Nephron progenitor cell (in vitro differentiated cells): ENCODE data around the gene HSPB8.

Experiments
- DNase-seq: peaks from one replicate; pipeline ENCODE4 v3.0.0; 2021
- H3K27ac Mint-ChIP-seq: 2 replicates; pipeline ENCODE4 v1.8.0; 2021; ENCODE audit warnings: mild to moderate bottlenecking, moderate library complexity, mixed read lengths
- H3K27me3 Mint-ChIP-seq: 2 replicates; pipeline ENCODE4 v1.8.0; 2021; ENCODE audit warnings: mild to moderate bottlenecking, low read depth, mixed read lengths; ENCODE audit not compliant: poor library complexity
- H3K36me3 Mint-ChIP-seq: 2 replicates; pipeline ENCODE4 v1.8.0; 2021; ENCODE audit warnings: low read depth, mixed read lengths
- H3K4me1 Mint-ChIP-seq: 2 replicates; pipeline ENCODE4 v1.8.0; 2021; ENCODE audit warnings: mixed read lengths
- H3K4me3 Mint-ChIP-seq: 2 replicates; pipeline ENCODE4 v1.8.0; 2021; ENCODE audit warnings: mild to moderate bottlenecking, moderate library complexity, mixed read lengths
- H3K9me3 Mint-ChIP-seq: 2 replicates; pipeline ENCODE4 v1.8.0; 2021; ENCODE audit warnings: mild to moderate bottlenecking, moderate library complexity, mixed read lengths
- TF ChIP-seq, protein P1 (sequence below): fragments of 200-600 bp; sonication (generic); IDR thresholded peaks from 2 replicates; pipeline ENCODE4 v1.5.0; 2021; ENCODE audit warnings: antibody characterized with exemption

Gene HSPB8

DNA sequence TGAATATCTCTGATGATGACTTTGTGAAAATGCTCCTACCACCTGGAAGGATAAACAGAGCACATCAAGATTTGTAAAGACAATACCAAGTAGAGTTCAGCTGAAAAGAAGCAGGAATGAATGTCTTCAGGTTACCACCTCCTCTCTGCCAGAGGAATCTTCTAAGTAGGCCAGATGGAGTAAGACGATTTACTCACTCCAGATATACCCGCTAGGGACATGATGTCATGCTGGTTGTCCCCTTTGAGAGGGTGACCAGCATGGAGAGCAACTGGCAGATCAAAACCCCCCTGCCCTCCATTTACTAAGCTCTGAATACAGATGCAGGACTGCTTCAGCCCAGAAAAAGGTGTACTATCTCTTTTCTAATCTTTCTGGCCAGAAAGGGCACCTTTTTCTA is 39.3 kb upstream of the HSPB8 start:
- Mint-ChIP-seq H3K27me3 (peaks cover 8% of the 10 kb centered on the region), H3K36me3 (no peaks in the 10 kb centered on the region), H3K4me3 (no peak overlapping the region), H3K27ac (no peak overlapping the region), H3K4me1 (peaks cover 23% of the 10 kb centered on the region), H3K9me3 (no peaks in the 10 kb centered on the region)
- TF ChIP-seq, protein P1, sequence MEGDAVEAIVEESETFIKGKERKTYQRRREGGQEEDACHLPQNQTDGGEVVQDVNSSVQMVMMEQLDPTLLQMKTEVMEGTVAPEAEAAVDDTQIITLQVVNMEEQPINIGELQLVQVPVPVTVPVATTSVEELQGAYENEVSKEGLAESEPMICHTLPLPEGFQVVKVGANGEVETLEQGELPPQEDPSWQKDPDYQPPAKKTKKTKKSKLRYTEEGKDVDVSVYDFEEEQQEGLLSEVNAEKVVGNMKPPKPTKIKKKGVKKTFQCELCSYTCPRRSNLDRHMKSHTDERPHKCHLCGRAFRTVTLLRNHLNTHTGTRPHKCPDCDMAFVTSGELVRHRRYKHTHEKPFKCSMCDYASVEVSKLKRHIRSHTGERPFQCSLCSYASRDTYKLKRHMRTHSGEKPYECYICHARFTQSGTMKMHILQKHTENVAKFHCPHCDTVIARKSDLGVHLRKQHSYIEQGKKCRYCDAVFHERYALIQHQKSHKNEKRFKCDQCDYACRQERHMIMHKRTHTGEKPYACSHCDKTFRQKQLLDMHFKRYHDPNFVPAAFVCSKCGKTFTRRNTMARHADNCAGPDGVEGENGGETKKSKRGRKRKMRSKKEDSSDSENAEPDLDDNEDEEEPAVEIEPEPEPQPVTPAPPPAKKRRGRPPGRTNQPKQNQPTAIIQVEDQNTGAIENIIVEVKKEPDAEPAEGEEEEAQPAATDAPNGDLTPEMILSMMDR: no peak
- DNase-seq: no peak

DNA sequence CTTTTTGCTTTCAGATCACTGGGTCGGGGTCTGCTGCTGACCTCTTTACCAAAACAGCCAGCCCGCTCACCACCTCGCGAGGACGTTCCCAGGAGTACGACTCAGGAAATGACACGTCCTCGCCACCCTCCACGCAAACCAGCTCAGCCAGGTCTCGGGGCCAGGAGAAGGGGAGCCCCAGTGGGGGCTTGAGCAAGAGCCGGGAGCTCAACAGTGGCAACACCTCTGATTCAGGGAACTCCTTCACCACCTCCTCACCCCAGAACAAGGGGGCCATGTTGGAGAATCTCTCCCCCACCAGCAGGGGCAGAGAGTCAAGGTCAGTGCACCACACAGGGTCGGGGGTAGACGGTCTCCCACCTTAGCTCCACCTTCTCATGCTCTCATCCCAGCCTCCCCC is 33.4 kb upstream of the HSPB8 start:
- Mint-ChIP-seq H3K9me3 (no peaks in the 10 kb centered on the region), H3K27me3 (peaks cover 16% of the 10 kb centered on the region), H3K27ac (no peak overlapping the region), H3K36me3 (no peaks in the 10 kb centered on the region), H3K4me1 (peaks cover 12% of the 10 kb centered on the region), H3K4me3 (no peak overlapping the region)
- no peak for DNase-seq
- TF ChIP-seq, protein P1: no peak

DNA sequence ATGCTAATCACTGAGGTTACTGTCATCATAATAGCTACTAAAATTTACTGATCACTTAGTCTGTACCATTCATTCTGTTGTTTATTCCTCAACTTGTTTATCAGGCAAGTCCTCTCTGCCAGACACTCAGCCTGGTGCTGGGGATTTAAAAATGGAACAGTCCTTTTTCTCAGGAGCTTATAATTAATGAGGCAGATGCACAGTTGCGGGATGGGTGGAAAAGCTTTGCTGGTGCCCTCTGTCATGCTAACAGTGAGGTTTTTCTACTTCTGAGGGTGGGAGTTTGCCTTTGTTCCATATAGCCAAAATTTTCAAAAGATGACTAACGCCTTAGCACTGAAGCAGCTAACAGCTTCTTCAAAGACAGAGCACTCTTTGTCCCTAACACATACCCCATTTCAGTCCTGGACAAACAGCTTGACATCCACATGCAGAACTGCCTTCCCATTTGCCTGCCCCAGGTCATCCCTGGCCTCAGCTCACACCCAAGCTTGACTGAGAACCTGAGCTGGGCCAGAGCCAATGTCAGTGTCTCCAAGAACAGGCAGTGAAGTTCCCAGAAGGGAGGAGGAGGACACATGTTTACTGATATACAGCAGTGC is 30.8 kb upstream of the HSPB8 start:
- no peak for DNase-seq
- Mint-ChIP-seq H3K4me1 (peaks cover 14% of the 10 kb centered on the region), H3K4me3 (no peak overlapping the region), H3K27me3 (peaks cover 15% of the 10 kb centered on the region), H3K36me3 (no peaks in the 10 kb centered on the region), H3K27ac (no peak overlapping the region), H3K9me3 (peaks cover 4% of the 10 kb centered on the region)
- TF ChIP-seq, protein P1: no peak

DNA sequence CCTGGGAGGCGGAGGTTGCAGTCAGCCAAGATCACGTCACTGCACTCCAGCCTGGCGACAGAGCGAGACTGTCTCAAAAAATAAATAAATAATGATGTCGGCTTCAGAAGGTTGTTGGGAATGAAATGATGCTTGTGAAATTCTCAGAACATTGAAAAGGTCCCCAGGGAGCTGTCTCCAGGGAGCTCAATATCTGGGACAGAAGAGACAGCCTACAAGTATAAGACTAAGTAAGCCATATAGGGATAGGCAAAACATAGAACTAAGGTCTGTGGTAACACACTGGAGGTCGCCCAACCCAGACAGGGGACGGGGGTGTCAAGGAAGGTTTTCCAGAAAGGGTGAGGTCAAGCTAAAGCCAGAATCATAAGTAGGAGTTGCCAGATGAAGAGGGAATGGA is 29.5 kb upstream of the HSPB8 start:
- peaks cover 4% of the 10 kb centered on the region for H3K9me3 Mint-ChIP-seq
- no peak overlapping the region for H3K27ac Mint-ChIP-seq
- TF ChIP-seq, protein P1: no peak
- peaks cover 15% of the 10 kb centered on the region for H3K27me3 Mint-ChIP-seq
- H3K4me1 Mint-ChIP-seq: peaks cover 27% of the 10 kb centered on the region
- no peak overlapping the region for H3K4me3 Mint-ChIP-seq
- H3K36me3 Mint-ChIP-seq: no peaks in the 10 kb centered on the region
- DNase-seq: no peak

DNA sequence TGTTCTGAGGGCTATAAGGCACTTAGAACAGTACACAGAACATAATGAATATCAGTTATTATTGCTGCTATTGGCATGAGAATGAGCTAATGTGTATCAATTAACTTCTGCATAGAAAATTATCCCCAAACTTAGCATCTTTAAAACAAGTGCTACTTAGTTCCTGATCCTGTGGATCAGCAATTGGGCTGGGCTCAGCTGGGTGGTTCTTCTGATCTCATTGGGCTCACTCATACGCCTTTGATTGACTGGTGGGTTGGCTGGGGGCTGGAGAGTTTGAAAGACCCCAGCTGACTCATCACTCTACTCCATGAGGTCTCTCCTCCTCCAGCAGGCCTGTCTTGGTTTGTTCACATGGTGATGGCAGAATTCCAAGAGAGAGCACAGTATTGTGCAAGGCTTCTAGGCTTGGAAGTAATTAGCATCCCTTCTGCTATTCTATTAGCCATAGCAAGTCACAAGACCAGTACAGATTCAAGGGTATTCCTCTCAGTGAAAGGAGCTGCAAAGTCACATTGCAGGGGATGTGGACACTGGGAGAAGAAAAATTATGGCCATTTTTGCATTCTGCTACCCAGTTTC is 27.2 kb upstream of the HSPB8 start:
- H3K9me3 Mint-ChIP-seq: peaks cover 4% of the 10 kb centered on the region
- DNase-seq: no peak
- peaks cover 10% of the 10 kb centered on the region for H3K27me3 Mint-ChIP-seq
- TF ChIP-seq, protein P1: no peak
- H3K4me3 Mint-ChIP-seq: no peak overlapping the region
- peaks cover 23% of the 10 kb centered on the region for H3K4me1 Mint-ChIP-seq
- no peak overlapping the region for H3K27ac Mint-ChIP-seq
- no peaks in the 10 kb centered on the region for H3K36me3 Mint-ChIP-seq
